ENCODE data around the gene HOMER2.

The HOMER2 gene

GRCh38 chr15:82809308-82810060 is 143.0 kb downstream of the HOMER2 start, which contains the start of gene WHAMM (continued):
- TF ChIP-seq ZXDB (tag by site-specific recombination; IDR thresholded peaks at IDR 0.05): peak; percentile 38; the same call in 1 of the 2 replicates
- no peak for TF ChIP-seq ELK4 (IDR thresholded peaks at IDR 0.05; ENCODE audit: borderline replicate concordance, low read depth, low read length)
- no peak for TF ChIP-seq REST (tag by site-specific recombination; IDR thresholded peaks at IDR 0.05)
- peak; percentile 91 for TF ChIP-seq PATZ1 (tag by site-specific recombination; IDR thresholded peaks at IDR 0.05)
- no peak for TF ChIP-seq PRDM4 (tag by site-specific recombination; IDR thresholded peaks at IDR 0.05)
- TF ChIP-seq KLF8 (tag by site-specific recombination; IDR thresholded peaks at IDR 0.05): no peak; the same call in 1 of the 2 replicates
- TF ChIP-seq ZNF670 (tag by site-specific recombination; IDR thresholded peaks at IDR 0.05; ENCODE audit: low read depth): no peak
- no peak for TF ChIP-seq GFI1B (tag by site-specific recombination; IDR thresholded peaks at IDR 0.05)
- TF ChIP-seq ZBTB10 (tag by site-specific recombination; IDR thresholded peaks at IDR 0.05): no peak
- TF ChIP-seq ZNF660 (tag by site-specific recombination; IDR thresholded peaks at IDR 0.05): peak; percentile 80; the same call in 1 of the 2 replicates
- TF ChIP-seq MEIS1 (CRISPR knock-in tag; IDR thresholded peaks at IDR 0.05; ENCODE audit: borderline replicate concordance): no peak
- no peak for TF ChIP-seq ZBTB11 (tag by site-specific recombination; conservative IDR thresholded peaks at IDR 0.05; ENCODE audit: low read depth)
- no peak for TF ChIP-seq ZNF654 (tag by site-specific recombination; IDR thresholded peaks at IDR 0.05; ENCODE audit: low read depth)
- TF ChIP-seq SCRT1 (tag by site-specific recombination; IDR thresholded peaks at IDR 0.05; ENCODE audit: borderline replicate concordance): peak; percentile 82
- peak; percentile 83 for TF ChIP-seq ZBTB8A (tag by site-specific recombination; IDR thresholded peaks at IDR 0.05)
- TF ChIP-seq REPIN1 (tag by site-specific recombination; IDR thresholded peaks at IDR 0.05; ENCODE audit: low read depth): no peak
- peak; percentile 52; the same call in 1 of the 2 replicates for TF ChIP-seq ZNF501 (tag by site-specific recombination; IDR thresholded peaks at IDR 0.05)
- TF ChIP-seq KLF10 (tag by site-specific recombination; IDR thresholded peaks at IDR 0.05): peak; percentile 71
- peak; percentile 58; the same call in 1 of the 2 replicates for TF ChIP-seq ZBTB17 (tag by site-specific recombination; IDR thresholded peaks at IDR 0.05)
- TF ChIP-seq SCRT2 (tag by site-specific recombination; IDR thresholded peaks at IDR 0.05): peak; percentile 96
- 0 out of 2 replicates have a peak, but pooled peaks have one; percentile 7 for TF ChIP-seq CTCF (tag by site-specific recombination; IDR thresholded peaks at IDR 0.05)

Data from HEK293 (cell line).